ENCODE measurements around the gene CECR2.

GRCh38 chr22:17331690-17332089 is 37.6 kb upstream of the CECR2 start:
- no peak for TF ChIP-seq EZH2 (IDR thresholded peaks at IDR 0.05; ENCODE audit: borderline replicate concordance, control insufficient read depth, low read depth, low read length)
- TF ChIP-seq, protein P1, sequence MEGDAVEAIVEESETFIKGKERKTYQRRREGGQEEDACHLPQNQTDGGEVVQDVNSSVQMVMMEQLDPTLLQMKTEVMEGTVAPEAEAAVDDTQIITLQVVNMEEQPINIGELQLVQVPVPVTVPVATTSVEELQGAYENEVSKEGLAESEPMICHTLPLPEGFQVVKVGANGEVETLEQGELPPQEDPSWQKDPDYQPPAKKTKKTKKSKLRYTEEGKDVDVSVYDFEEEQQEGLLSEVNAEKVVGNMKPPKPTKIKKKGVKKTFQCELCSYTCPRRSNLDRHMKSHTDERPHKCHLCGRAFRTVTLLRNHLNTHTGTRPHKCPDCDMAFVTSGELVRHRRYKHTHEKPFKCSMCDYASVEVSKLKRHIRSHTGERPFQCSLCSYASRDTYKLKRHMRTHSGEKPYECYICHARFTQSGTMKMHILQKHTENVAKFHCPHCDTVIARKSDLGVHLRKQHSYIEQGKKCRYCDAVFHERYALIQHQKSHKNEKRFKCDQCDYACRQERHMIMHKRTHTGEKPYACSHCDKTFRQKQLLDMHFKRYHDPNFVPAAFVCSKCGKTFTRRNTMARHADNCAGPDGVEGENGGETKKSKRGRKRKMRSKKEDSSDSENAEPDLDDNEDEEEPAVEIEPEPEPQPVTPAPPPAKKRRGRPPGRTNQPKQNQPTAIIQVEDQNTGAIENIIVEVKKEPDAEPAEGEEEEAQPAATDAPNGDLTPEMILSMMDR (IDR thresholded peaks at IDR 0.05 in 2 of 3, conservative IDR thresholded peaks at IDR 0.05 in 1 of 3; ENCODE audit: control insufficient read depth in 2 of 3, extremely low read depth in 1 of 3, insufficient read depth in 1 of 3, low read depth in 3 of 3, low read length in 3 of 3): no peak
- no peak for TF ChIP-seq ZZZ3 (IDR thresholded peaks at IDR 0.05; ENCODE audit: control insufficient read depth, insufficient read length, low read depth)
- no peak for TF ChIP-seq NR2C1 (IDR thresholded peaks at IDR 0.05)
- TF ChIP-seq, protein P2, sequence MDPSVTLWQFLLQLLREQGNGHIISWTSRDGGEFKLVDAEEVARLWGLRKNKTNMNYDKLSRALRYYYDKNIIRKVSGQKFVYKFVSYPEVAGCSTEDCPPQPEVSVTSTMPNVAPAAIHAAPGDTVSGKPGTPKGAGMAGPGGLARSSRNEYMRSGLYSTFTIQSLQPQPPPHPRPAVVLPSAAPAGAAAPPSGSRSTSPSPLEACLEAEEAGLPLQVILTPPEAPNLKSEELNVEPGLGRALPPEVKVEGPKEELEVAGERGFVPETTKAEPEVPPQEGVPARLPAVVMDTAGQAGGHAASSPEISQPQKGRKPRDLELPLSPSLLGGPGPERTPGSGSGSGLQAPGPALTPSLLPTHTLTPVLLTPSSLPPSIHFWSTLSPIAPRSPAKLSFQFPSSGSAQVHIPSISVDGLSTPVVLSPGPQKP (IDR thresholded peaks at IDR 0.05; ENCODE audit: low read depth, low read length): no peak
